NOMO-1 treated with DMSO at 0.1 percent for 48 hours (cell line): Measurements from ENCODE around the gene RNF169.

ENCODE experiments used
- DNase-seq: peaks from one replicate; lab custom pipeline; 2025; ENCODE audit not compliant: unreplicated experiment; lab: John Stamatoyannopoulos, UW

The RNF169 gene

GRCh38 chr11:74863410-74863809 lies 114.8 kb downstream of the RNF169 start:
- no peak for DNase-seq

- DNase-seq, result no peak
These were observed 117.9 kb downstream of the RNF169 start for GRCh38 chr11:74866557-74866956.

- DNase-seq, result peak; percentile 34
These were observed 121.8 kb downstream of the RNF169 start for GRCh38 chr11:74870485-74870884.

GRCh38 chr11:74871037-74871436 lies 122.4 kb downstream of the RNF169 start:
- no peak for DNase-seq

- DNase-seq, result no peak
These were observed 128.5 kb downstream of the RNF169 start for GRCh38 chr11:74877132-74877531.
